ENCODE measurements around the gene PFKFB2. TPM values are rescaled to one million over a fixed set of nuclear protein-coding genes. Genes with fewer than 3 reads are reported as not detected.

The PFKFB2 gene
- total RNA-seq, 1 experiment from 2014 or later, result 16.8 TPM

GRCh38 chr1:207020065-207020708 lies 32.9 kb upstream of the PFKFB2 start:
- no peak for ATAC-seq
- peaks cover 7% of the 10 kb centered on the region for H3K4me1 Mint-ChIP-seq
- DNase-seq (ENCODE audit: low spot score), result no peak
- H3K9me3 Mint-ChIP-seq, result no peaks in the 10 kb centered on the region
- no peaks in the 10 kb centered on the region; the same call in 1 of the 2 replicates for H3K36me3 Mint-ChIP-seq
- peaks cover 2% of the 10 kb centered on the region for H3K27me3 Mint-ChIP-seq (ENCODE audit: low read depth)
- POLR2A ChIA-PET, result no interaction called here
- no peak for TF ChIP-seq AR (CRISPR knock-in tag; IDR thresholded peaks at IDR 0.05)
- TF ChIP-seq NR1H2 (CRISPR knock-in tag; IDR thresholded peaks at IDR 0.05), result no peak
- no peak for TF ChIP-seq IRF2 (CRISPR knock-in tag; IDR thresholded peaks at IDR 0.05; ENCODE audit: borderline replicate concordance, low read depth)
- no peak for TF ChIP-seq ZNF532 (CRISPR knock-in tag; IDR thresholded peaks at IDR 0.05; ENCODE audit: borderline replicate concordance)
- TF ChIP-seq TCF7 (CRISPR knock-in tag; IDR thresholded peaks at IDR 0.05; ENCODE audit: low read depth), result no peak
- TF ChIP-seq, protein P1, sequence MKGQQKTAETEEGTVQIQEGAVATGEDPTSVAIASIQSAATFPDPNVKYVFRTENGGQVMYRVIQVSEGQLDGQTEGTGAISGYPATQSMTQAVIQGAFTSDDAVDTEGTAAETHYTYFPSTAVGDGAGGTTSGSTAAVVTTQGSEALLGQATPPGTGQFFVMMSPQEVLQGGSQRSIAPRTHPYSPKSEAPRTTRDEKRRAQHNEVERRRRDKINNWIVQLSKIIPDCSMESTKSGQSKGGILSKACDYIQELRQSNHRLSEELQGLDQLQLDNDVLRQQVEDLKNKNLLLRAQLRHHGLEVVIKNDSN (CRISPR knock-in tag; IDR thresholded peaks at IDR 0.05), result no peak
- no peak for TF ChIP-seq PRRX2 (CRISPR knock-in tag; IDR thresholded peaks at IDR 0.05)
- TF ChIP-seq NR2C2 (CRISPR knock-in tag; IDR thresholded peaks at IDR 0.05), result no peak
- TF ChIP-seq, protein P2, sequence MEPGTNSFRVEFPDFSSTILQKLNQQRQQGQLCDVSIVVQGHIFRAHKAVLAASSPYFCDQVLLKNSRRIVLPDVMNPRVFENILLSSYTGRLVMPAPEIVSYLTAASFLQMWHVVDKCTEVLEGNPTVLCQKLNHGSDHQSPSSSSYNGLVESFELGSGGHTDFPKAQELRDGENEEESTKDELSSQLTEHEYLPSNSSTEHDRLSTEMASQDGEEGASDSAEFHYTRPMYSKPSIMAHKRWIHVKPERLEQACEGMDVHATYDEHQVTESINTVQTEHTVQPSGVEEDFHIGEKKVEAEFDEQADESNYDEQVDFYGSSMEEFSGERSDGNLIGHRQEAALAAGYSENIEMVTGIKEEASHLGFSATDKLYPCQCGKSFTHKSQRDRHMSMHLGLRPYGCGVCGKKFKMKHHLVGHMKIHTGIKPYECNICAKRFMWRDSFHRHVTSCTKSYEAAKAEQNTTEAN (CRISPR knock-in tag; IDR thresholded peaks at IDR 0.05), result no peak
- no peak for TF ChIP-seq ETV6 (CRISPR knock-in tag; IDR thresholded peaks at IDR 0.05)
- no peak for TF ChIP-seq ATF2 (CRISPR knock-in tag; IDR thresholded peaks at IDR 0.05; ENCODE audit: borderline replicate concordance, low read depth)
- no peak for TF ChIP-seq OVOL2 (CRISPR knock-in tag; IDR thresholded peaks at IDR 0.05; ENCODE audit: borderline replicate concordance)
- TF ChIP-seq ZNF671 (CRISPR knock-in tag; IDR thresholded peaks at IDR 0.05), result no peak
- TF ChIP-seq ELF4 (CRISPR knock-in tag; IDR thresholded peaks at IDR 0.05; ENCODE audit: low read depth), result no peak
- TF ChIP-seq ATF3 (CRISPR knock-in tag; conservative IDR thresholded peaks at IDR 0.05), result no peak
- TF ChIP-seq, protein P3, sequence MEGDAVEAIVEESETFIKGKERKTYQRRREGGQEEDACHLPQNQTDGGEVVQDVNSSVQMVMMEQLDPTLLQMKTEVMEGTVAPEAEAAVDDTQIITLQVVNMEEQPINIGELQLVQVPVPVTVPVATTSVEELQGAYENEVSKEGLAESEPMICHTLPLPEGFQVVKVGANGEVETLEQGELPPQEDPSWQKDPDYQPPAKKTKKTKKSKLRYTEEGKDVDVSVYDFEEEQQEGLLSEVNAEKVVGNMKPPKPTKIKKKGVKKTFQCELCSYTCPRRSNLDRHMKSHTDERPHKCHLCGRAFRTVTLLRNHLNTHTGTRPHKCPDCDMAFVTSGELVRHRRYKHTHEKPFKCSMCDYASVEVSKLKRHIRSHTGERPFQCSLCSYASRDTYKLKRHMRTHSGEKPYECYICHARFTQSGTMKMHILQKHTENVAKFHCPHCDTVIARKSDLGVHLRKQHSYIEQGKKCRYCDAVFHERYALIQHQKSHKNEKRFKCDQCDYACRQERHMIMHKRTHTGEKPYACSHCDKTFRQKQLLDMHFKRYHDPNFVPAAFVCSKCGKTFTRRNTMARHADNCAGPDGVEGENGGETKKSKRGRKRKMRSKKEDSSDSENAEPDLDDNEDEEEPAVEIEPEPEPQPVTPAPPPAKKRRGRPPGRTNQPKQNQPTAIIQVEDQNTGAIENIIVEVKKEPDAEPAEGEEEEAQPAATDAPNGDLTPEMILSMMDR (IDR thresholded peaks at IDR 0.05), result no peak
- no peak for TF ChIP-seq ATF1 (CRISPR knock-in tag; IDR thresholded peaks at IDR 0.05)
- TF ChIP-seq JAZF1 (CRISPR knock-in tag; IDR thresholded peaks at IDR 0.05), result no peak
- no peak for TF ChIP-seq GABPB1 (CRISPR knock-in tag; IDR thresholded peaks at IDR 0.05)
- no peak overlapping the region for H3K4me3 Mint-ChIP-seq
- H3K27ac Mint-ChIP-seq, result no peak overlapping the region
- CTCF ChIA-PET, result interaction anchor here (1.4 kb wide), 1 partner anchor 38 kb away, joined by 3 read pairs; no protein-coding TSS in a partner anchor

Measured in WTC11 (cell line).